NCI-H524 treated with DMSO at 0.1 percent for 48 hours (cell line): Measurements from ENCODE around the gene GRK4.
"Not testable (repeated sequence)": the region's sequence is repeated elsewhere in the genome, so short reads cannot be mapped to it uniquely, and the experiment has no call there.

ENCODE experiments used
- DNase-seq: peaks from one replicate; lab custom pipeline; 2025; lab: John Stamatoyannopoulos, UW

Gene GRK4

GRCh38 chr4:2961811-2962441, 1.4 kb upstream of the GRK4 start:
- DNase-seq, result no peak

GRCh38 chr4:2962614-2963174, 677 bp upstream of the GRK4 start:
- DNase-seq, result no peak

GRCh38 chr4:2963966-2964471, 648 bp downstream of the GRK4 start:
- DNase-seq, result no peak

- DNase-seq, result no peak
Measured at GRCh38 chr4:2964706-2965258, 1.4 kb downstream of the GRK4 start.

- no peak for DNase-seq
Measured at GRCh38 chr4:2965262-2965661, 1.9 kb downstream of the GRK4 start.

GRCh38 chr4:2968381-2968780, 5.0 kb downstream of the GRK4 start:
- no peak for DNase-seq

- no peak for DNase-seq
Measured at GRCh38 chr4:2971275-2971674, 7.9 kb downstream of the GRK4 start.

GRCh38 chr4:2977211-2978088, 14.1 kb downstream of the GRK4 start:
- peak; percentile 60 for DNase-seq

GRCh38 chr4:2981256-2981819, 18.0 kb downstream of the GRK4 start:
- DNase-seq, result no peak

- DNase-seq, result no peak
Measured at GRCh38 chr4:2982012-2982411, 18.6 kb downstream of the GRK4 start.

- not testable (repeated sequence) for DNase-seq
Measured at GRCh38 chr4:2983715-2984114, 20.3 kb downstream of the GRK4 start.

- no peak for DNase-seq
Measured at GRCh38 chr4:2991243-2991642, 27.9 kb downstream of the GRK4 start.

- no peak for DNase-seq
Measured at GRCh38 chr4:2994917-2995316, 31.5 kb downstream of the GRK4 start.

- DNase-seq, result no peak
Measured at GRCh38 chr4:2995546-2996265, 32.3 kb downstream of the GRK4 start.

- no peak for DNase-seq
Measured at GRCh38 chr4:2996415-2996814, 33.0 kb downstream of the GRK4 start.

GRCh38 chr4:3007724-3008123, 44.4 kb downstream of the GRK4 start:
- DNase-seq, result no peak

GRCh38 chr4:3009422-3009821, 46.1 kb downstream of the GRK4 start:
- no peak for DNase-seq

GRCh38 chr4:3010577-3010976, 47.2 kb downstream of the GRK4 start:
- DNase-seq, result no peak

- no peak for DNase-seq
Measured at GRCh38 chr4:3010998-3011397, 47.6 kb downstream of the GRK4 start.

- no peak for DNase-seq
Measured at GRCh38 chr4:3011456-3012220, 48.3 kb downstream of the GRK4 start.

- DNase-seq, result no peak
Measured at GRCh38 chr4:3013323-3013722, 50.0 kb downstream of the GRK4 start.
